Body of pancreas (tissue), 4 donors: ENCODE data around the gene ANKRD11.

Experiments used
- CTCF ChIP-seq, 7 experiments: fragments of 450-650 bp in 4 of 7; fragments of 200-600 bp in 3 of 7; sonication (generic) in 3 of 7; IDR thresholded peaks; one replicate each; pipeline ENCODE4 v1.5.1; 2016 to 2019; ENCODE audit warnings: antibody characterized with exemption in 7 of 7
- POLR2A ChIP-seq, 3 donors: fragments of 450-650 bp; IDR thresholded peaks; one replicate each; pipeline ENCODE4 v1.6.1; 2016; ENCODE audit warnings: antibody characterized with exemption in 3 of 3, mild to moderate bottlenecking in 2 of 3

GRCh38 chr16:89519881-89520280 is 29.5 kb upstream of the ANKRD11 start:
- TF ChIP-seq CTCF (IDR thresholded peaks at IDR 0.05), result no peak
- TF ChIP-seq POLR2A (IDR thresholded peaks at IDR 0.05), result no peak
